Measurements from ENCODE around the gene STAC. TPM values are rescaled to one million over a fixed set of nuclear protein-coding genes. Genes with fewer than 3 reads are reported as not detected.

STAC gene
- total and polyA plus RNA-seq, 8 donors: 0.29 to 7.2 (median 0.61) TPM; not detected in 4

DNA sequence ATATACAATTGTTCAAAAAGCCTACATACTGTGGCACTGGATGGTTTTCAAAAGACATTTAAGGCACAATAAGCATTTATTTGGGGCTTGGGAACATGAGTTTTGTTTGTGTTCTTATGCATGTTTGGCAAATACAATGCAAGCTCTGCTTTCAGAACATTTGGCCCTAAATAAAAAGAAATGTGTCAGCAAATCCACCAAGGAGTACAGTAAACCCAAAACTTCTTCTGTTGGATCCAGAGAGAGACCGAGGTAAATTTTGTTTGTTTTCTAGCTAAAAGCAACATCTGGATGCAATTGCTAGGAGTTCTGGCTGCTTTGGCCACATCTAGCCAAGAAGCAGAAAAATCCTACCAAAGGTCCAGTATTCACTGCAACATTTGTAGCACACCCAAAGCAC, 215.2 kb downstream of the STAC start:
- Histone ChIP-seq H3K4me3 (no peak overlapping the region), H3K4me1 (no peaks in the 10 kb centered on the region), H3K36me3 (no peaks in the 10 kb centered on the region), H3K27me3 (no peaks in the 10 kb centered on the region), H3K27ac (no peak overlapping the region), H3K9me3 (peaks cover 0 to 5% (median 0%) of the 10 kb centered on the region in 4 donors)
- no peak for DNase-seq
- 67 to 92% (median 79%) methylated on average over 1 of the region's 1 CpG for WGBS, 5 donors
- intact Hi-C loops (cut with DNase I; ENCODE audit: low total_unique reads): no loop called here
- no peak for TF ChIP-seq POLR2AphosphoS5 (IDR thresholded peaks at IDR 0.05)
- TF ChIP-seq, protein P1, sequence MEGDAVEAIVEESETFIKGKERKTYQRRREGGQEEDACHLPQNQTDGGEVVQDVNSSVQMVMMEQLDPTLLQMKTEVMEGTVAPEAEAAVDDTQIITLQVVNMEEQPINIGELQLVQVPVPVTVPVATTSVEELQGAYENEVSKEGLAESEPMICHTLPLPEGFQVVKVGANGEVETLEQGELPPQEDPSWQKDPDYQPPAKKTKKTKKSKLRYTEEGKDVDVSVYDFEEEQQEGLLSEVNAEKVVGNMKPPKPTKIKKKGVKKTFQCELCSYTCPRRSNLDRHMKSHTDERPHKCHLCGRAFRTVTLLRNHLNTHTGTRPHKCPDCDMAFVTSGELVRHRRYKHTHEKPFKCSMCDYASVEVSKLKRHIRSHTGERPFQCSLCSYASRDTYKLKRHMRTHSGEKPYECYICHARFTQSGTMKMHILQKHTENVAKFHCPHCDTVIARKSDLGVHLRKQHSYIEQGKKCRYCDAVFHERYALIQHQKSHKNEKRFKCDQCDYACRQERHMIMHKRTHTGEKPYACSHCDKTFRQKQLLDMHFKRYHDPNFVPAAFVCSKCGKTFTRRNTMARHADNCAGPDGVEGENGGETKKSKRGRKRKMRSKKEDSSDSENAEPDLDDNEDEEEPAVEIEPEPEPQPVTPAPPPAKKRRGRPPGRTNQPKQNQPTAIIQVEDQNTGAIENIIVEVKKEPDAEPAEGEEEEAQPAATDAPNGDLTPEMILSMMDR (IDR thresholded peaks at IDR 0.05): no peak
- no peak for TF ChIP-seq POLR2A (IDR thresholded peaks at IDR 0.05)
- no peak for TF ChIP-seq EP300 (IDR thresholded peaks at IDR 0.05)

DNA sequence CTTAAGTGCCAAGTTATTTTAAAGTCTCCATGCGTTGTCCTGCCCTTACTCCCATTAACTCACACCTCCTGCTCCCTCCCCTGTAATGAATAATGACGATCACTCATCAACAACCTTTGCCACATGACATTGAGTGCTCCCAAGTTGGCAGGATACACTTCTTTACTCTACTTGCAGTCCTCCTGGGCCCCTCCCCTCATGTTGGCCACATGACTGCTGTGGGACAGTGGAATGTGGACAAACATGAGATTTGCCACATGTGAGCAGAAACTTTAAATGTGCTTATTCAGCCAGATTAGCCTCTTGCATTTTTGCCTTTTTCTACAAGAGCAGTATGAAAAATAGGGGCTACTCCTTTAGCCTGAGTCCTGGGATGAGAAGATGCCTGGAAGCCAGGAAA, 216.1 kb downstream of the STAC start:
- Histone ChIP-seq H3K27ac (no peak overlapping the region), H3K4me3 (no peak overlapping the region), H3K4me1 (no peaks in the 10 kb centered on the region), H3K9me3 (peaks cover 0 to 5% (median 0%) of the 10 kb centered on the region in 4 donors), H3K27me3 (no peaks in the 10 kb centered on the region), H3K36me3 (no peaks in the 10 kb centered on the region)
- WGBS, 5 donors: 65 to 78% (median 69%) methylated on average over 2 of the region's 2 CpGs
- intact Hi-C loops (cut with DNase I; ENCODE audit: low total_unique reads): no loop called here
- no peak for DNase-seq
- TF ChIP-seq EP300 (IDR thresholded peaks at IDR 0.05): no peak
- TF ChIP-seq POLR2AphosphoS5 (IDR thresholded peaks at IDR 0.05): no peak
- no peak for TF ChIP-seq POLR2A (IDR thresholded peaks at IDR 0.05)
- TF ChIP-seq, protein P1 (IDR thresholded peaks at IDR 0.05): no peak

DNA sequence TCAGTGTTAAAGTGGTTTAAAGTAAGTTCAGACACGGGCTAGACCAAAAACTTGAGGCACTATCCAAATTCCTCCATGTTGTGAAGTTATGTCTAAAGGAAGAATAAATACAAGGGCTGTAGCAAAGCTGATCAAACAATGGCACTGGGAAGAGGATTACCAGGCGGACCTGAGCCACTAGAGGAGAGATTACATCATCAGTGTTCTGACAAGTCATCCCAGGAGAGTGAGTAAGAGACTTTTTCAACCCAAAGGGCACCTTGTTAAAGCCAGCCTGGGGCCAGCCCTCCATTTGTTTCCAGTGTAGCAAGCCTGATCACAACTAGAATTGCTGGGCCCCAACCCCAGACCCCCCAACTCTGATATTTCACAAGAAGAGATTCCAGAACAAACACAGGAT, 217.1 kb downstream of the STAC start:
- 46 to 55% (median 46%) methylated on average over 2 of the region's 2 CpGs for WGBS, 5 donors
- H3K9me3 ChIP-seq: no peaks in the 10 kb centered on the region
- no peak overlapping the region for H3K4me3 ChIP-seq
- TF ChIP-seq EP300 (IDR thresholded peaks at IDR 0.05) (no peak), POLR2A (IDR thresholded peaks at IDR 0.05) (no peak), POLR2AphosphoS5 (IDR thresholded peaks at IDR 0.05) (no peak)
- TF ChIP-seq, protein P1 (IDR thresholded peaks at IDR 0.05): no peak
- H3K4me1 ChIP-seq: no peaks in the 10 kb centered on the region
- intact Hi-C loops (cut with DNase I; ENCODE audit: low total_unique reads): no loop called here
- no peak overlapping the region for H3K27ac ChIP-seq
- no peaks in the 10 kb centered on the region for H3K27me3 ChIP-seq
- no peaks in the 10 kb centered on the region for H3K36me3 ChIP-seq
- DNase-seq: no peak

Data from stomach (tissue), 9 donors.